NCI-H2196 (cell line): Measurements from ENCODE around the gene LZTFL1.

Experiments used
- DNase-seq: peaks from one replicate; lab custom pipeline; 2025; ENCODE audit not compliant: unreplicated experiment; lab: John Stamatoyannopoulos, UW

The LZTFL1 gene

DNA sequence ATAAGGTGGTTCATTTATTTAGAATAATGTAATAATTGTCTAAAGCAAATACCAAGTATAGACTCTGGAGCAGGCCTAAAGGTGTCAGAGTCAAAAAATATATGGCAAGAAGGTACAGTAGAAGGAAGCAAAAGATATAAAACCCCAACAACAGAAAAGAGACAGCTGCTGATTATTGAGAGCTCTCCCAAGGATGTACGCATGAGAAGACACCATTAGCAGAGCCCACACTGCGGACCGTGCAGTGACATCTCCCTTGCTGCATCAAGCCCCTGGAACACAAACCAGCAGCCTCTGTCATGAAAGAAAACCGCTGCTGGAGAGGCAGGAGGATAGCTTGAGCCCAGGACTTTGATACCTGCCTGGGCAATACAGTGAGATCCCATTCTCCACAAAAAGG lies 27.6 kb downstream of the LZTFL1 start:
- DNase-seq: no peak

DNA sequence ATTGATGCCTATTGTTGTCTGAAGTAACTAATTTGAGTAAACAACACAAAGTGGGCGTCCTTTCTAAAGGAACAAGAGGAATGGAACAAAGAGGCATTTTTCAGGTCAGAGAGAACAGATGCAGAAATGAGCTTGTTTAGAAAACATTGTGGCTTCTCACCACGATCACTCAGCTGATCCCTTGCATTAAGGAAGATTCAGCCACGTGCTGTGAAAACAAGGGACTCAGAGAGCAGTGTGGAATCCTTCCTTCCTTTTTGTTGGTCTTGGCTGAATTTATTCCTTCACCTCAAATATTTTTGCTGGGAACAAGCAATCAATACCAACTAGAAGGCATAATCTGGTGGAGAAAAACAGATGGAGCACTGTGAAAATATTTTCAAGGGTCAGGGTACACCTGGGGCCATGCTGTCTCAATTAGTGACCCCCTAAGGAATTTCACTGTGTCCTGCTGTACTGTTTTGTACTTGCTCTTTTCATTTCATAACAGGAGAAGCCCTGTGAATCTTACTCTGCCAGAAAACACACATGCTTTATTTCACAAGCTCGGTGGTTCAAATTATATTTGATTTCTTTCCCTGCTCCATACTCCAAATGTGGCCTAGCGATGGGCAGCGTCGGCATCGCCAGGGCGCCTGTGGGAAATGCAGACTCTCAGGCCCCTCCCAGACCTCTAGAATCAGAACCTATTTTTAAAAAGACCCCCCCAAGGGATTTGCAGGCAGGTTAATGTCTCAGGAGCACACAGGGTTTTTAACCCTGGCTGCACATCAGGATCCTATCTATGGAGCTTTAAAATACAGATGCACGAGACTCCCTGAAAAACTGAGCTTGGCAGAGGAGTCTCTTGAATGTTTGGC lies 34.0 kb downstream of the LZTFL1 start:
- peak; percentile 5 for DNase-seq

DNA sequence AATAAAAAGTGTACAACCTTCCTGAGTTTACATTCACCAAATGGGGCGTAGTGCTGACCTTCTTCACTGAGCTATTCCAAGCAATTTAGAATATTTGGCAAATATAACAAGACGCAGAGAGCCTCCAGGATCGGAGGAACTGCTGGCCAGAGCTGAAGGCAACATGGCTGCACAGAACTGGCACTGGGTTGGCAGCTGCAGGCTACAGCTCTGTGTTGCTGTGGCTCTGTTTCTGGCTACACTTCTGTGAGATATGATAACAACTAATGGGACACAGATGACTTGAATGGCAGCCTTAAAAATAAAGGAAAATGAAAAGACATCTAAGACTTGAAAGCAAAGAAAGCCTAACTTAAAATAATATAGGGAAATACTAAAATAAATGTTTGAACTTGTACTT lies 34.8 kb downstream of the LZTFL1 start:
- DNase-seq: no peak

DNA sequence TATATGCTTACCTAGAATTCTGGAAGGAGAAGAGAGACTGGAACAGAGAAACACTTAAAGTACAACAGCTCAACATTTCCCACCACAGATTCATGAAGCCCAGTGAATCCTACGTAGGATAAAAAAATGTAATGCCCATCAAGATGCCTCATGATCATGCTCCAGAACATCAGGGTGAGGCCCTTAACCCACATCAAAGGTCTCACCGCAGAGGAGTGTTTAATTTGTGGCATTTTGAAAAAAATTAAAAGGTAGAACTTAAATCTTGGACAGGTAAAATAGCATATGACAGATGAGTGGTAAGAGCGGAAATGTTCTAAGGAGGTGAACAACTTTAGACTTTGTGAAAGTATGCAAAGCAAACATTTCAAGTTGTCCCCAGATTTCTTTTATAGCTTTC lies 35.8 kb downstream of the LZTFL1 start:
- no peak for DNase-seq

DNA sequence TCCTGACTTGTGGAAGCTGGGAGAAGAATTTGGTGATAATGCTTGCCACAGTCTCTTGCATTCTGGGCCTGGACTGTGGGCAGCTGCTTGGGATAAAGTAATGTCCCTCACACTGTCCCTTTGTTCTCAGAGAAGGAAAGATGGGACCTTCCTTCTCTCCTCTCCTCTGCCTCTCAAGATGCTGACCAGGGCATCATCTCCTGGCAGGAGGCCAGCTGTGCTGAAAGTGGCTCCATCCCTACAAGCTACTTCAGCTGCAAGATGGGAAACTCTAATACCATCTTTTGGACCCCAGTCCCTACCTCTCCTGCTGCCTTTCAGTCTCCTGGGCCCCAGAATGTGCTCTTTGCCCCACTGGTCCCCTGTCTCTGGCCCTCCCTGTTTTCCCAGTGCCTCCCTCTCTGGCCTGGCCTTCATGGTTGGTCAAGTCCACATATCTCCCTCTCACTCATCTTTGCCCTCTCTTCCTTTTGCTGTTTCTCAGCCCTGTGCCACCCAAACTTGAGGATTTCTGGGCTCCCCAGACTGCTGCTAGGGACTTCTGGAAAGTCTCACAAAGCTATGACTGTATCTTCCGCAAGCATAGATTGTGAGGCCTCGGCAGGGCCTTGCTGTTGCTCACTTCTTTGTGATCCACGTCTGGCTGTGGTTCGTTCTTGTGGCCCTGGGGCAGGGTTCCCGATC lies 38.5 kb downstream of the LZTFL1 start:
- DNase-seq: no peak

DNA sequence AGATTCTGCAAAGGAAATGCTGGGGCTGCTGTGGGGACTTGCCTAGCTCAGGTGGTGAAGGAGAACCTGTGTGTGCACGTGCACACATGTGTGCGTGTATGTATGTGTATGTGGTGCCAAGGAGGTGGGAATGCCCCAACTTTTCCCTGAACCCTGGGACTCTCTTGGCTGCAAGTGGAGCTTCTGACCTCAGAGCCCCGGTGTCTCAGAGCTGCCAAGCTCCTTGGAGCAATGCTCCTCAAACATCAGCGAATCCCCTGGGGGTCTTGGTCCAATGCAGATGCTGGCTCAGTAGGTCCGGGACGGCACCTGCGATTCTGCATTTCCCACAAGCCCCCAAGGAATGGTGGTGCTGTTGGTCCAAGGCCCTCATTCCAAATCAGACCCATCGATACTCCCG lies 39.8 kb downstream of the LZTFL1 start:
- no peak for DNase-seq

DNA sequence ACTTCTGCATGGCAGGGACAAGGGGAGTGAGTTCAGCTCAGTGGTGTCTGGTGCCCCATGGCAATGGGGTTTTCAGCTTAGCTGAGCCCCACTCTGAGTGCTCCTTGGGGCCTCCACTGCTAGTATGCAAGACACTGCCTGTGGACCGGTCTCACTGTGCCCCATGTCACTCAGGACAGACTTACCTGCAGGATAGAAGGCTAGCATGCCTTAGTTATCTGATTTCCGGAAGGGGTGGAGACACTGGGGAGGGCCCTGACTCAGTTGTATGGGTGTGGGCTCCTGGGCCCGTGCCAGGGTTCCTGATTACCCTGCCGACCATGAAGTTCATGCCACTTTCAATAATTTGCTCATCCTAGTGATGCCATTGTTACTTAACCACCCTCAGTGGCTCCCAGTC lies 41.3 kb downstream of the LZTFL1 start:
- no peak for DNase-seq

DNA sequence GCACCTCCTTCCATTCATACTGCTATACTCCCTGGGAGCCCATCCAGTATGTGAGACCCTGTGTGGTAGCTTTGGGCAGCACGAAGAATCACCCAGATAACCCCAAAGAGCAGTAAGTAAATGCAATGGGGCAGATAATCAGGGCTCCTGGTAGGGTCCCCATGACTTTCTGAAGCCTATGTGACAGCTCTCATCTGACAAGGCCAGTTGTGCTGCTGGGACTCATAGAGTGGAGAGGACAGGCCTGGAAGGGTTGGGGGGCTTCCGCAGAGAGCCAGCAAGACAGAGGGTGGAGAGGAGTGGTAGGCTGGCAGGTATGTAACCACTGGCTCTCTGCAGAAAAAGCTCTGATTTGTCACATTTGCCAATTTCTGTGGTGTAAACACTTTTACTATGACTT lies 42.3 kb downstream of the LZTFL1 start:
- no peak for DNase-seq

DNA sequence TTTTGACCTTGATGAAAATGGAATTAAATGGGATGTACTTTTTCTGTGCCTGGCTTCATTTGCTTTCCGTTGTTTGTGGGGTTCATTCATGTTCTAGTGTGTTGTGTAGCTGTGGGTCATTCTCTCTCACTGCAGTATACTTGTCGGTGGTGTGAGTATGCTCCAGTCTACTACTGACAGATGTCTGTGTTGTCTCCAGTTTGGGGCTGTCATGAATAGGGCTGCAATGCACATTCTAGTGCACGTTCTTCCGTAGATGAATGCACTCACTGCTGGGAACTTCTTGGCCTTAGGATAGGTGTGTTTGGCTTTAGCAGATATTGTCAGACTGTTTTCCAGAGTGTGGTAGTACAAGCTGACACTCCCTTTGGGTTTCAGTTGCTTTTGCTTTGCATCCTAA lies 43.9 kb downstream of the LZTFL1 start:
- DNase-seq: no peak

DNA sequence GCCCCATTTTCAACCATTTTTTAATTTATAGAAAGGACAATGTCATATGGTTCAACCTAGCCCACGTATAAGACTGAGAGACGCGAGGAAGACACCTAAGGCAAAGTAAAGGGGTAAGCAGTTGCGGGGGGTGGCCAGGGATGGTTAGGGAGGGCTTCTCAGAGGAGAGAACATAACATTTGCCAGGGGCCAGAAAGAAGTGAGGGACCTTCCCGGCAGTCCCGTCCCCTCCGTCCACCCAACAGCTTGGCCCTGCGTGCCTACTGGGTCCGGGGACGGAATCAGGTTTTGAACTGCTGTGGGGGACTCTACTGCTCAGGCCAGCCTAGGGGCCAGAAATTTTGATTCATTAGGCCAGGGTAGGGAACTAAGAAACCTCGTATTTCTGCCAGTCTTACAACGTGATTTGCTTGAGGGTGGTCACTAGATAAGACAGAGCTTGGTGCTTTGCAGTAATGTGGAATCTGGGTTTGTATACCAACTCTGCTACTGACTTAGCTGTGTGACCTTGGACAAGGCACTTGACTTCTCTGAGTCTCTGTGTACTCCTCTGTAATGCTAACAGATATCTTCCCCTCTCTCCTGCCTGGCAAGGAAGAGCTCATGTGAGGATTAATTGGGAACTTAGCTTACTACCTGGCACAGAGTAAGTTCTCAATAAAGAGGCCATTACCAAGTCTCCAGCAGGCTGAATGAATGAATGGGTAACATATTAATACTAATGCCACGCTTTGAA lies 44.8 kb downstream of the LZTFL1 start:
- no peak for DNase-seq

DNA sequence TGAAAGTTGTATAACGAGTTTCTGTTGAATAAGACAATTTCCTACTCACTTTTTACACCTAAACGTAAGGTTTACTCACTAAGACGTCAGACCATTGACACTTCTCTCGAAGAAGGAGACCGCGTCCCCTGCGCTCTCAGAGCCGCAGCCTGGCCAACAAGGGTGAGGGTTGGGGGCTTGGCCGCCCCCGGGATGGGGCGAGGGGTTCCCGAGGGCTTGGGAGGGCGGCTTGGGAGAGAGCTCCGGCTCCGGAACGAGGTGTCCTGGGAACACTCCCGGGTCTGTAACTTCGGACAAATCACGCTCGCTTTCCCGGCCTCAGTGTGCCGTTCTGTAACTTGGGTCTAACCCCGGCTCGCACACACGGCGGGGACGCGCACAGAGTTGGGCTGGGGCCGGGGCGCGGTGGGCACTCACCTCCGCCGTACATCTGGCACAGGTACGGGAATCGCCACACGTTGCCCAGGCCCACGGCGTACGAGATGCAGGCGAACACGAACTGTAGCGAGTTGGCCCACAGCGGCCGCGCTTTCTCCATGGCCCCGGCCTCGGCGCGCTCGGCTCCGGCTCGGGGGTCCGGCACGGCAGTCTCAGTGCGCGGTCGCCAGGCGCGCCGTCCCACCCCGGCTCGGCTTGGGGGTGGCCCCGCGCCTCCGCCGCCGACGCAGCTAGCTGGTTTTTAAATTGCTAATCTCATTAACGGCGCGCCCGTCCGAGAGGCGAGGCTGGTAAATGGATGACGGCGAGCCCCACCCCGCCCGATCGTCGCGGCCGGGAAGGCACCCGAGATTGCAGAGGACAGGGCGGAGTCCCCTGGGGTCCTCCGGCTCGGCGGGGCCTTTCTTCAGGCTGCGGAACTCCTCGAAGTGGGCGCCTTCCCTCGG lies 45.8 kb downstream of the LZTFL1 start, which contains the start of gene SLC6A20:
TSS of gene SLC6A20 (minus strand) at position 655 of the 884 bp plus-strand sequence. CDS start at position 538, 117 bp downstream.
- DNase-seq: no peak

DNA sequence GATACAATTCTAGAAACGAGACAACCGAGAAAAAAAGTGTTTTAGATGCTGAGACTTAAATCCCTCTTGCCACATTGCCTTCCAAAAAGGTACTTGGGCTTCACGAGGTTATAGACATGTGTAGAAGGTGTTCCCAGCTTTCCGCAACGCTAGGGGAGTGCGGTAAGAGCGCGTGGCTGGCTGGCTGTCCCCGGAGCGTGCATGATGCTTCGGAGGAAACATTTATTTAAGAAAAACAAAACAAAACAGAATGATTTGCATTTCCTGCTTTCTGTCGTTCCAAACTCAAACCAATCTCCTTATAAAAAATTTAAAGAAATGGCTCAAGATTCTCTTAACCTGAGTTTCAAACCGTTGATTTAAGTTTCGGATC lies 46.4 kb downstream of the LZTFL1 start:
- no peak for DNase-seq

DNA sequence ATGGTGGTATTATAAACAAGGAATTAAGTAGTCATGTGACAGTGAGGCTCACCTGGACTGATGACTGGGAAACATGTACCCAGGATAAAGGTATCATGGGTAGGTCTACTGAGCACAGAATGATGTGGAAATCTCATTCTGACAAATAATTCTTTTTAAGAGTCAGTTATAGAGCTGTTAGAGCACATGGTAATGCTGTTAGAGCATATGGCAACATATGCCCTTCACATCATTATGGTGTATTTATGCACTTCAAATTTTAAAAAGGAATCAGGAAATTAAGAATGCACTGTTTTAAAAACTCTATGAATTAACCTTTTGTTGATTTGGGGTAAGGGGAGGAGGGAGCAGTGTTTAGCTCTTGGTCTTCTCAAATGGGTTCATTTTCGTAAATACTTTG lies 47.3 kb downstream of the LZTFL1 start:
- no peak for DNase-seq

DNA sequence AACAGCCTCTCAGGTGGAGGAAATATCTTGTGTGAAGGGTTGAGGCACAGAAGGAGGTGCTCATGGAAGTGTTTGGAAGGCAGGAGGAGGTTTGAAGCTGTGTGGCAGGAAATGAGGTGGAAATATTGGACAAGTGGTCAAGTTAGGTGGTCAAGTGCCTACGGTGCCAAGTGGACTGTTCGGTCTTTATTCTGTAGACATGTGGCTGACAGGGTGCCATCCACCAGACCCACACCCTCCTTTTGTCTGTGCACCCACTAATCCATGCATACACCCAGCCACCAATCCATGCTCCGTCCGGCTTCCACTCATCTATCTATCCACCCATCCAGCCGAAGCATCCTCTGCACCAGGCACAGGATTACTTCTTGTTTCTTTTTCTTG lies 47.8 kb downstream of the LZTFL1 start:
- no peak for DNase-seq

DNA sequence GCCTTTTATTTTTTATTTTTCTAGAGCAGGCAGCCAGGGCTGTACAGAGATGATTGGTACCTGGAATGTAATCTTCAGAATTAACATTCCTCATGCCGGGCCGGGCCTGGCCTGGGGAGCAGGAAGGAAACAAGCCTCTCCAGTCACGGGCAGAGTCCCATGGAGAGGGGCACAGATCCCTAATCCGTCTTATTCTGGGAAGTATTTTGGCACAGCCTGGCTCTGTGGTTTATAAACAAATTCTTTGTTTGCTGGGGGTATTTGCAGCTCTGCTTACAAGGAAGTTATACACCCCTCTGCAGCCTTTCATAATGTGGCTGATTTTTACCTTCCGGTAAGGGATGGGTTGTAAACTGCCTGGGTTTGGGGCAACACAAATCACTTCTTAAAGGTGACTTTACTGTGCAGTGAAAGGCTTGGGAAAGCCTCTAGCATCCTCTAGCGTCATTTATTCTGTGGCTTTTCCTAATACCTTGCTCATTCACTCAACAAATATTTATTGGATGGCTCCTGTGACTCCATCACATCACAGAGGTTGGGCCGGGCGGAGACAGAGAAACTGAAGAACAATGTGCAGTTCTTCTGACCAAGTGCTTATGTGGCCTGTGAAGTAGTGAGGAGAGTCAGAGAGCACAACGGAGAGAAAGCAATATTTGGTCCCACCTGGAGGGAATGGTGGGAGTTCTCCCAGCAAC lies 48.3 kb downstream of the LZTFL1 start:
- DNase-seq: no peak

DNA sequence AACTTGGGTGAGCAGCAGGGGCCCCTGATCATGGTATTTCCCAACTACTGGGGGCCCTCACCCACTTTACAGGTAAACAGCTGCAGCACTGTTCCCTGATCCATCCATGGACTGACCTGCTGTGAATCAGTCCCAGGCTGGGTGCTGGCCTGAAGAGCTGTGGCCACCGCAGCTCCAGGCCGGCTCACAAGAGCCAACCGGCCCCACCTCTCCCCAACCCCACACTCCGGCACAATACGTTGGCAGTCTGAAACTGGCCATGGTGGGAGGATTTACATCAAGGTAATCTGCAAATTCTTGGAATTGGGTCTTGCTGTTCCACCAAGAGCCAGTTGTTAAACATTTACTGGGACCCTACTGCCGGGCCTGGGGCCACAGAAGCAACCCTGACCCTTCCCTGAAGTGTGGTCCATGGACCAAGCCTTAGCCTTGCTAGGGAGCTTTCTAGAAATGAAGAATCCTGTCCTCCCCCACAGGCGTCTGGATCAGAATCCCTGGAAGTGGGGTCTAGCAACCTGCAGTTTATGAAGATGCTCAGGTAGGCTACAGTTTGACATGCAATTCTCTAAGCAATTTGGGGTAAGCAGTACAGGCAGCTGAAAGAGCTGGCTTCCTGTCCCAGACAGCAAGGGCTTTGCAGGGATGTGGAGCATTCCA lies 49.3 kb downstream of the LZTFL1 start:
- no peak for DNase-seq

DNA sequence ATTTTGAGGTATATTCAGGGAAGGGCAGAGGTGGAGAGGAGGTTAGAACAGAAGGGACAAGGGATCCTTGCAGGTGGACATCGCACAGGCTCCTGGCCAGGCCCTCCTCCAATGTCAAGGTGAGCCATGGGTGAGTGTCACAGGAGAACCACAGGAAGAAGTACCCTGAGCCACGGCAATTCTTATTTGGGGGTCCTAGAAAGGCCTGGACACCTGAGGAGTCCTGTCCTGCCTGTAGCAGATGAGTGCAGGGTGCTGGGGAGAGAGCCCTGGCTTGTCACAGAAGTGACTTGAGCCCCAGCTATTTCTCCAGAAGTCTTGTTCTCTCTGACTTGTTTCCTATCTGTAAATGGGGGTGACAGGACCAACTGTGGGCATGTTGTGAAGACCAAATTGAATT lies 49.9 kb downstream of the LZTFL1 start:
- no peak for DNase-seq

DNA sequence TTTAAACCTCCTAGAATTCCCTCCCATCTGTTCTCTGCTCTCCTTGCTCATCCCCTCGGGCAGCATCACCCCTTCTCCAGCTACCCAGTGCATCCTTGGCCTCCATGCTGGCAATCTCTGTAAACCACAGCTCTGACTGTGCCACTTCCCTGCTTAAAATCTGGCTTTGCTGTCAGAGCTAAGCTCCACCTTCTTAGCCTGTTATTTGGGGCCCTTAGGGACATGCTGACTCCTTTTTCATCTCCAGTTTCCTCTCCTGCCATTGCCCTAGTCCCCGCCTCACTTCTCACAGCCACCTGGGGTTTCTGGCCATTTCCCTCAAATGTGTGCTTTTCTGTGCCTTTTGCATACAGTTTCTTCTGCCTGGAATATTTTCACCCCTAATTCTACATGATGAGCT lies 51.3 kb downstream of the LZTFL1 start:
- no peak for DNase-seq

DNA sequence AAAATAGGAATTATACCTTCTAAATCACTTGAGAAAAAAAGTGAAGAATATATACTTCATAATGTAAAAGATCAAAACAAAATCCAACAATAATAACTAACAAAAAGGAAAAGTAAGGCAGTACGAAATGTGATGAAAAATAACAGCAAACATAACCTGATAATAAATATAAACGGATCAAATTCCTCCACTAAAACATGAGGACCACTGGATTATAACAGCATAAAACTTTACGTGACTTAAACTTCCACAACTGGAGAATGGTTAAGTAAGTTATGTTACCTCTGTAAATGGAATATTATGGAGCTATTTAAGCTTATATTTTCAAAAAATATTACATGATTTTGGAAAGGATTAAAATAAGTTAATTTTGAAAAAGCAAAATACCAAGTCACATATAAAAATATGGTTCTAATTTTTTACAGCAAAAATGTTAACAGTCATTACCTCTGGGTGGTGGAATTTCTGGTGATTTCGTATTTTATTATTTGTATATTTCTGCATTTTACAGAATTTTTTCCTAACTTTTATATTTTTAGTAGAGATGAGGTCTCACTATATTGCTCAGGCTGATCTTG lies 52.6 kb downstream of the LZTFL1 start:
- no peak for DNase-seq
